WTC11 (cell line): ENCODE data around the gene PCNP. TPM values are rescaled to one million over a fixed set of nuclear protein-coding genes. Genes with fewer than 3 reads are reported as not detected.

Source experiments
- ATAC-seq: fragments of 200-7000 bp; cut with Tn5 transposase; 2 replicates; pipeline ENCODE4 v1.10.0; 2021; ENCODE audit warnings: mild to moderate bottlenecking, moderate library complexity
- CTCF ChIA-PET: fragments of 300-600 bp; sonication (Branson Sonifier 250); formaldehyde crosslinking; loops from one replicate; lab custom pipeline; 2021; ENCODE audit warnings: antibody characterized with exemption; lab: Charles Lee
- POLR2A ChIA-PET: fragments of 350-600 bp; sonication (Branson Sonifier 250); formaldehyde crosslinking; loops from one replicate; lab custom pipeline; 2021; ENCODE audit warnings: antibody characterized with exemption; lab: Charles Lee
- DNase-seq: peaks from one replicate; pipeline ENCODE4 v3.0.0; 2021; ENCODE audit warnings: low spot score
- H3K27ac Mint-ChIP-seq: 2 replicates; pipeline ENCODE4 v1.8.0; 2021; ENCODE audit warnings: mixed read lengths
- H3K27me3 Mint-ChIP-seq: 2 replicates; pipeline ENCODE4 v1.8.0; 2021; ENCODE audit warnings: low read depth, mild to moderate bottlenecking, moderate library complexity, mixed read lengths
- H3K36me3 Mint-ChIP-seq: 2 replicates; pipeline ENCODE4 v1.8.0; 2021; ENCODE audit warnings: mixed read lengths
- H3K4me1 Mint-ChIP-seq: 2 replicates; pipeline ENCODE4 v1.8.0; 2022; ENCODE audit warnings: mixed read lengths
- H3K4me3 Mint-ChIP-seq: 2 replicates; pipeline ENCODE4 v1.8.0; 2021; ENCODE audit warnings: mild to moderate bottlenecking, moderate library complexity, mixed read lengths
- H3K9me3 Mint-ChIP-seq: 2 replicates; pipeline ENCODE4 v1.8.0; 2021; ENCODE audit warnings: mixed read lengths
- ATF1 ChIP-seq: sonication (generic); formaldehyde crosslinking; IDR thresholded peaks from 2 replicates; pipeline ENCODE4 v1.8.1; 2023; ENCODE audit warnings: mild to moderate bottlenecking, moderate library complexity, missing genetic modification reagents
- FOXK1 ChIP-seq: sonication (generic); formaldehyde crosslinking; IDR thresholded peaks from 2 replicates; pipeline ENCODE4 v1.8.0; 2022; ENCODE audit warnings: mild to moderate bottlenecking, moderate library complexity, missing genetic modification reagents
- GRHL2 ChIP-seq: fragments of 250-450 bp; sonication (Bioruptor Pico); IDR thresholded peaks from 2 replicates; pipeline ENCODE4 v1.8.0; 2022; ENCODE audit warnings: mild to moderate bottlenecking, moderate library complexity; ENCODE audit not compliant: insufficient replicate concordance, severe bottlenecking
- NFYB ChIP-seq: sonication (generic); formaldehyde crosslinking; conservative IDR thresholded peaks from 2 replicates; pipeline ENCODE4 v1.8.0; 2022; ENCODE audit warnings: low read depth, missing genetic modification reagents
- SMAD3 ChIP-seq: sonication (generic); formaldehyde crosslinking; IDR thresholded peaks from 2 replicates; pipeline ENCODE4 v1.8.0; 2022; ENCODE audit warnings: missing genetic modification reagents, mild to moderate bottlenecking, borderline replicate concordance
- SMAD4 ChIP-seq: sonication (generic); formaldehyde crosslinking; IDR thresholded peaks from 2 replicates; pipeline ENCODE4 v1.8.0; 2022; ENCODE audit warnings: mild to moderate bottlenecking, missing genetic modification reagents
- SOX15 ChIP-seq: fragments of 250-450 bp; sonication (Bioruptor Pico); IDR thresholded peaks from 2 replicates; pipeline ENCODE4 v1.9.0; 2021; ENCODE audit warnings: mild to moderate bottlenecking
- ZNF219 ChIP-seq: sonication (generic); formaldehyde crosslinking; IDR thresholded peaks from 2 replicates; pipeline ENCODE4 v1.8.0; 2023; ENCODE audit warnings: missing genetic modification reagents, mild to moderate bottlenecking, borderline replicate concordance
- ZNF232 ChIP-seq: sonication (generic); formaldehyde crosslinking; IDR thresholded peaks from 2 replicates; pipeline ENCODE4 v1.8.0; 2022; ENCODE audit warnings: mild to moderate bottlenecking, missing genetic modification reagents
- ZNF317 ChIP-seq: sonication (generic); formaldehyde crosslinking; IDR thresholded peaks from 2 replicates; pipeline ENCODE4 v1.8.1; 2023; ENCODE audit warnings: low read depth, mild to moderate bottlenecking, moderate library complexity, missing genetic modification reagents, borderline replicate concordance
- total RNA-seq: library from RNA; stranded (reverse); gene quantifications from 3 replicates; pipeline ENCODE4 v1.2.3, GENCODE V29; 2021
- TF ChIP-seq, protein P1 (sequence below): sonication (generic); formaldehyde crosslinking; IDR thresholded peaks from 2 replicates; pipeline ENCODE4 v1.8.1; 2023; ENCODE audit warnings: mild to moderate bottlenecking, moderate library complexity, missing genetic modification reagents
- TF ChIP-seq, protein P2 (sequence below): fragments of 250-450 bp; sonication (Bioruptor Pico); IDR thresholded peaks from 2 replicates; pipeline ENCODE4 v1.8.0; 2021; ENCODE audit warnings: mild to moderate bottlenecking
- TF ChIP-seq, protein P3 (sequence below): sonication (generic); formaldehyde crosslinking; IDR thresholded peaks from 2 replicates; pipeline ENCODE4 v1.8.1; 2023; ENCODE audit warnings: mild to moderate bottlenecking, missing genetic modification reagents, moderate library complexity
- TF ChIP-seq, protein P4 (sequence below): sonication (generic); formaldehyde crosslinking; IDR thresholded peaks from 2 replicates; pipeline ENCODE4 v1.8.1; 2022; ENCODE audit warnings: low read depth, missing genetic modification reagents, borderline replicate concordance
- TF ChIP-seq, protein P5 (sequence below): sonication (generic); formaldehyde crosslinking; IDR thresholded peaks from 2 replicates; pipeline ENCODE4 v1.8.1; 2023; ENCODE audit warnings: mild to moderate bottlenecking, missing genetic modification reagents, moderate library complexity
- TF ChIP-seq, protein P6 (sequence below): sonication (generic); formaldehyde crosslinking; IDR thresholded peaks from 2 replicates; pipeline ENCODE4 v1.8.0; 2022; ENCODE audit warnings: mild to moderate bottlenecking, missing genetic modification reagents
- TF ChIP-seq, protein P7 (sequence below): fragments of 250-450 bp; sonication (Bioruptor Pico); IDR thresholded peaks from 2 replicates; pipeline ENCODE4 v1.9.0; 2021; ENCODE audit warnings: moderate library complexity, mild to moderate bottlenecking, inconsistent platforms, borderline replicate concordance
- TF ChIP-seq, protein P8 (sequence below): sonication (generic); formaldehyde crosslinking; IDR thresholded peaks from 2 replicates; pipeline ENCODE4 v1.8.0; 2023; ENCODE audit warnings: missing genetic modification reagents
- TF ChIP-seq, protein P9 (sequence below): sonication (generic); formaldehyde crosslinking; conservative IDR thresholded peaks from 2 replicates; pipeline ENCODE4 v1.8.1; 2022; ENCODE audit warnings: mild to moderate bottlenecking, missing genetic modification reagents

Gene PCNP
- total RNA-seq, 1 experiment from 2014 or later, result 187 TPM

DNA sequence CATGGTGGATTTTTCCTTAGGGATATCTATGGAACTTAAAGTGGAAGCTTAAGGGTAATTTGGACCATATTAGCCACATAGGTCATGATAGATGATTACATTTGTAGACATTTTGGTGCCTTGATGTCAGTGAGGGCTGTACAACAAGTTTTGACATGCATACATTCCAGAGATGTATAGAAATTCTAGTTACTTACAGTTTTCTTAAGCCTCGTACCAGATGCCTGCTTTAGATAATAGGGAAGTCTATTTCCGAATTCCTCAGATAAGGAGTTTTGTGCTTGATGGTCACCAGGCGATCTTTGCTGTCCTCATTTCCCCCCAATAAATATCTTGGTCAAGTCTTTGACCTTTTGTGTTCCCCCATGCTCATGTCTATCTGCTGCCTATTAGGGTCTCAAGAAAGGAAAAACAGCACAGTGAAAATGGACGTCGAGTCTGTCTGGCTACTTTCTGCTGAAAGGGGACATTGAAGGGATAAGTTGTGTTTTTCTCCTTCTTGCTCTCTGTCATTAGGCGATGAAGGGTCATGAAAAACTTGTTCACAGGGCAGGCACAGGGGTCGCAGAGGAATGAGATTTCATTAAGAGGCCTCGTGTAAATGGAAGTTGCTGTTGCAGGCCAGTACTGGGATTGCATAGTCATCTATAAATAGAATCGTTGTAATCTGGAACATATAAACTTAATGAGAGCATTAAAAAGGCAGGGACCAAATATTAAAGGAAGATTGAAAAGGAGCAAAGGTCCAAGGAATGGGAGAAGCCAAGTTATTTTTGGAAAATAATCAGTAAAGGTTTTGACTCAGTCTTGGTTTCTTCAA, 41.0 kb upstream of the PCNP start:
- Mint-ChIP-seq H3K36me3 (peaks cover 22% of the 10 kb centered on the region), H3K27me3 (peaks cover 16% of the 10 kb centered on the region), H3K4me3 (no peak overlapping the region), H3K9me3 (peaks cover 26% of the 10 kb centered on the region), H3K27ac (no peak overlapping the region), H3K4me1 (peaks cover 38% of the 10 kb centered on the region)
- DNase-seq (no peak), ATAC-seq (no peak)
- POLR2A ChIA-PET, result no interaction called here
- CTCF ChIA-PET, result no interaction called here
- TF ChIP-seq, protein P1, sequence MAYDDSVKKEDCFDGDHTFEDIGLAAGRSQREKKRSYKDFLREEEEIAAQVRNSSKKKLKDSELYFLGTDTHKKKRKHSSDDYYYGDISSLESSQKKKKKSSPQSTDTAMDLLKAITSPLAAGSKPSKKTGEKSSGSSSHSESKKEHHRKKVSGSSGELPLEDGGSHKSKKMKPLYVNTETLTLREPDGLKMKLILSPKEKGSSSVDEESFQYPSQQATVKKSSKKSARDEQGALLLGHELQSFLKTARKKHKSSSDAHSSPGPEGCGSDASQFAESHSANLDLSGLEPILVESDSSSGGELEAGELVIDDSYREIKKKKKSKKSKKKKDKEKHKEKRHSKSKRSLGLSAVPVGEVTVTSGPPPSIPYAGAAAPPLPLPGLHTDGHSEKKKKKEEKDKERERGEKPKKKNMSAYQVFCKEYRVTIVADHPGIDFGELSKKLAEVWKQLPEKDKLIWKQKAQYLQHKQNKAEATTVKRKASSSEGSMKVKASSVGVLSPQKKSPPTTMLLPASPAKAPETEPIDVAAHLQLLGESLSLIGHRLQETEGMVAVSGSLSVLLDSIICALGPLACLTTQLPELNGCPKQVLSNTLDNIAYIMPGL, result no peak
- TF ChIP-seq, protein P2, sequence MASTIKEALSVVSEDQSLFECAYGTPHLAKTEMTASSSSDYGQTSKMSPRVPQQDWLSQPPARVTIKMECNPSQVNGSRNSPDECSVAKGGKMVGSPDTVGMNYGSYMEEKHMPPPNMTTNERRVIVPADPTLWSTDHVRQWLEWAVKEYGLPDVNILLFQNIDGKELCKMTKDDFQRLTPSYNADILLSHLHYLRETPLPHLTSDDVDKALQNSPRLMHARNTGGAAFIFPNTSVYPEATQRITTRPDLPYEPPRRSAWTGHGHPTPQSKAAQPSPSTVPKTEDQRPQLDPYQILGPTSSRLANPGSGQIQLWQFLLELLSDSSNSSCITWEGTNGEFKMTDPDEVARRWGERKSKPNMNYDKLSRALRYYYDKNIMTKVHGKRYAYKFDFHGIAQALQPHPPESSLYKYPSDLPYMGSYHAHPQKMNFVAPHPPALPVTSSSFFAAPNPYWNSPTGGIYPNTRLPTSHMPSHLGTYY (CRISPR knock-in tag), result no peak
- no peak for TF ChIP-seq ZNF232
- TF ChIP-seq, protein P3, sequence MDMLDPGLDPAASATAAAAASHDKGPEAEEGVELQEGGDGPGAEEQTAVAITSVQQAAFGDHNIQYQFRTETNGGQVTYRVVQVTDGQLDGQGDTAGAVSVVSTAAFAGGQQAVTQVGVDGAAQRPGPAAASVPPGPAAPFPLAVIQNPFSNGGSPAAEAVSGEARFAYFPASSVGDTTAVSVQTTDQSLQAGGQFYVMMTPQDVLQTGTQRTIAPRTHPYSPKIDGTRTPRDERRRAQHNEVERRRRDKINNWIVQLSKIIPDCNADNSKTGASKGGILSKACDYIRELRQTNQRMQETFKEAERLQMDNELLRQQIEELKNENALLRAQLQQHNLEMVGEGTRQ (CRISPR knock-in tag), result no peak
- TF ChIP-seq, protein P4, sequence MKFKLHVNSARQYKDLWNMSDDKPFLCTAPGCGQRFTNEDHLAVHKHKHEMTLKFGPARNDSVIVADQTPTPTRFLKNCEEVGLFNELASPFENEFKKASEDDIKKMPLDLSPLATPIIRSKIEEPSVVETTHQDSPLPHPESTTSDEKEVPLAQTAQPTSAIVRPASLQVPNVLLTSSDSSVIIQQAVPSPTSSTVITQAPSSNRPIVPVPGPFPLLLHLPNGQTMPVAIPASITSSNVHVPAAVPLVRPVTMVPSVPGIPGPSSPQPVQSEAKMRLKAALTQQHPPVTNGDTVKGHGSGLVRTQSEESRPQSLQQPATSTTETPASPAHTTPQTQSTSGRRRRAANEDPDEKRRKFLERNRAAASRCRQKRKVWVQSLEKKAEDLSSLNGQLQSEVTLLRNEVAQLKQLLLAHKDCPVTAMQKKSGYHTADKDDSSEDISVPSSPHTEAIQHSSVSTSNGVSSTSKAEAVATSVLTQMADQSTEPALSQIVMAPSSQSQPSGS (CRISPR knock-in tag), result no peak
- TF ChIP-seq SMAD4 (CRISPR knock-in tag), result no peak
- TF ChIP-seq, protein P5, sequence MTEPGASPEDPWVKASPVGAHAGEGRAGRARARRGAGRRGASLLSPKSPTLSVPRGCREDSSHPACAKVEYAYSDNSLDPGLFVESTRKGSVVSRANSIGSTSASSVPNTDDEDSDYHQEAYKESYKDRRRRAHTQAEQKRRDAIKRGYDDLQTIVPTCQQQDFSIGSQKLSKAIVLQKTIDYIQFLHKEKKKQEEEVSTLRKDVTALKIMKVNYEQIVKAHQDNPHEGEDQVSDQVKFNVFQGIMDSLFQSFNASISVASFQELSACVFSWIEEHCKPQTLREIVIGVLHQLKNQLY, result no peak
- TF ChIP-seq, protein P6, sequence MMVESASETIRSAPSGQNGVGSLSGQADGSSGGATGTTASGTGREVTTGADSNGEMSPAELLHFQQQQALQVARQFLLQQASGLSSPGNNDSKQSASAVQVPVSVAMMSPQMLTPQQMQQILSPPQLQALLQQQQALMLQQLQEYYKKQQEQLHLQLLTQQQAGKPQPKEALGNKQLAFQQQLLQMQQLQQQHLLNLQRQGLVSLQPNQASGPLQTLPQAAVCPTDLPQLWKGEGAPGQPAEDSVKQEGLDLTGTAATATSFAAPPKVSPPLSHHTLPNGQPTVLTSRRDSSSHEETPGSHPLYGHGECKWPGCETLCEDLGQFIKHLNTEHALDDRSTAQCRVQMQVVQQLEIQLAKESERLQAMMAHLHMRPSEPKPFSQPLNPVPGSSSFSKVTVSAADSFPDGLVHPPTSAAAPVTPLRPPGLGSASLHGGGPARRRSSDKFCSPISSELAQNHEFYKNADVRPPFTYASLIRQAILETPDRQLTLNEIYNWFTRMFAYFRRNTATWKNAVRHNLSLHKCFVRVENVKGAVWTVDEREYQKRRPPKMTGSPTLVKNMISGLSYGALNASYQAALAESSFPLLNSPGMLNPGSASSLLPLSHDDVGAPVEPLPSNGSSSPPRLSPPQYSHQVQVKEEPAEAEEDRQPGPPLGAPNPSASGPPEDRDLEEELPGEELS (CRISPR knock-in tag), result no peak
- TF ChIP-seq, protein P7, sequence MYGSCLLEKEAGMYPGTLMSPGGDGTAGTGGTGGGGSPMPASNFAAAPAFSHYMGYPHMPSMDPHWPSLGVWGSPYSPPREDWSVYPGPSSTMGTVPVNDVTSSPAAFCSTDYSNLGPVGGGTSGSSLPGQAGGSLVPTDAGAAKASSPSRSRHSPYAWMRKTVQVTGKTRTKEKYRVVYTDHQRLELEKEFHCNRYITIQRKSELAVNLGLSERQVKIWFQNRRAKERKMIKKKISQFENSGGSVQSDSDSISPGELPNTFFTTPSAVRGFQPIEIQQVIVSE (CRISPR knock-in tag), result no peak
- no peak for TF ChIP-seq ZNF219 (CRISPR knock-in tag)
- TF ChIP-seq SOX15 (CRISPR knock-in tag), result no peak
- TF ChIP-seq, protein P8, sequence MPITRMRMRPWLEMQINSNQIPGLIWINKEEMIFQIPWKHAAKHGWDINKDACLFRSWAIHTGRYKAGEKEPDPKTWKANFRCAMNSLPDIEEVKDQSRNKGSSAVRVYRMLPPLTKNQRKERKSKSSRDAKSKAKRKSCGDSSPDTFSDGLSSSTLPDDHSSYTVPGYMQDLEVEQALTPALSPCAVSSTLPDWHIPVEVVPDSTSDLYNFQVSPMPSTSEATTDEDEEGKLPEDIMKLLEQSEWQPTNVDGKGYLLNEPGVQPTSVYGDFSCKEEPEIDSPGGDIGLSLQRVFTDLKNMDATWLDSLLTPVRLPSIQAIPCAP (CRISPR knock-in tag), result no peak
- TF ChIP-seq ATF1, result no peak
- no peak for TF ChIP-seq GRHL2 (CRISPR knock-in tag)
- TF ChIP-seq, protein P9, sequence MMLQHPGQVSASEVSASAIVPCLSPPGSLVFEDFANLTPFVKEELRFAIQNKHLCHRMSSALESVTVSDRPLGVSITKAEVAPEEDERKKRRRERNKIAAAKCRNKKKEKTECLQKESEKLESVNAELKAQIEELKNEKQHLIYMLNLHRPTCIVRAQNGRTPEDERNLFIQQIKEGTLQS (CRISPR knock-in tag), result no peak
- no peak for TF ChIP-seq FOXK1 (CRISPR knock-in tag)
- no peak for TF ChIP-seq SMAD3
- no peak for TF ChIP-seq ZNF317 (CRISPR knock-in tag)
- TF ChIP-seq NFYB (CRISPR knock-in tag), result no peak
